ENCODE data around the gene DPP6.

DPP6 gene

GRCh38 chr7:154783281-154783909, 731.2 kb downstream of the DPP6 start:
- DNase-seq, result no peak

DNA sequence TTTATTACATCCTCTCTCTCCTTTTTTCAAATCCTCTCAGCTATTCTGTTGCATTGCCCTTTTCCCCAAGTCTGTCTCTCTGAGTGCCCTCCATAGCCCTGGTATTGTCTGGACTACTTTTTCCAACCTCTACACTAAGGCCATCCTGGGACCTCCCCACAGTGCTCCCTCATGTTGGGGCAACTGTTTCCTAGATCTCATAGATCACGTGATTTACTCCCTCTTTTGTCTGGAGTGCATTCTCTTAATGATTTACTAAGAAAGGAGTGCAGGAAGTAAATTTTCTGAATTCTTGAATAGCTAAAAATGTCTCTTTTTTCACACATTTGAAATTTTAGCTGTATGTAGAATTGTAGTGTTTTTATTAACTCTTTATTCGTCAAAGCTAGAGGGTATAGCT, 733.7 kb downstream of the DPP6 start:
- DNase-seq, result no peak

- no peak for DNase-seq
Measured at GRCh38 chr7:154789404-154789803, 737.2 kb downstream of the DPP6 start.

- DNase-seq, result no peak
Measured at GRCh38 chr7:154791611-154792010, 739.4 kb downstream of the DPP6 start.

- no peak for DNase-seq
Measured at GRCh38 chr7:154792436-154793055, 740.3 kb downstream of the DPP6 start.

- DNase-seq, result no peak
Measured at GRCh38 chr7:154794147-154794780, 742.1 kb downstream of the DPP6 start.

DNA sequence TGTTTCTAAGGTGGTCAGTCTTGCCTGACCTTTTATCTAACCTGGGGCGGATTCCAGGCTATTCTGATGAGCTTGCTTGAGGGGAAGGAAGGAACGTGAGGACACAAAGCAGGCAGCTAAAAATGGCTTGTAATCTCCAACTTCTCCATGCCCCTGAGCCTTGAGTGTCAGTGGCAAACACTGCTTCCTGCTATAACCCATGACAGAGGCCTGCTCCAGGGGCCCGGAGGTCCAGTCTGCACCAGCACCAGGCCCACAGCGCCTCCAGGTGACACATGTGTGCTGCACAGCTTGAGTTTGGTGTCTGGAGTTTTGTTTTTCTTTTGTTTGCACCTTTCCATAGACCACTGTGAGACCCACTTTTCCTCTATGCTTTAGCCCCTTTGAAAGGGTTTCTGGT, 742.8 kb downstream of the DPP6 start:
- no peak for DNase-seq

- DNase-seq, result no peak
Measured at GRCh38 chr7:154795437-154795836, 743.2 kb downstream of the DPP6 start.

DNA sequence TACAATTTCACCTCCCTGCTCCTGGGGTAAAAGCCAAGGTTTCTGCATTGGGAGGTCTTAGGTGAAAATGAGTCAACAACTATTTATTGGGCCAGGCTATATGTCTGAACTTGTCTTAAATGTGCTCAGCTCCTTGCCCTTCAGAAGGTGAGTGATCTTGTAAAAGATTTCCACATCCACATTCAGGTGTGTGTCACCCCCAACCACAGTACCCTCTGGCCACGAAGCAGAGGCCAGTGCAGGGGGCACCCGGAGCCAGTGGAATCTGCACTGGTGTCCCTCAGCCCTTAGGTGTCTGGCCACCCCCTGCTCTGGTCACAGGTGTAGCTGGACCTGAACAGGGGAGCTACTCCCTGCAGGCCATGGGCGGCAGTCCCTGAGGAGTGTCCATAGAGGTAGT, 752.3 kb downstream of the DPP6 start:
- no peak for DNase-seq

DNA sequence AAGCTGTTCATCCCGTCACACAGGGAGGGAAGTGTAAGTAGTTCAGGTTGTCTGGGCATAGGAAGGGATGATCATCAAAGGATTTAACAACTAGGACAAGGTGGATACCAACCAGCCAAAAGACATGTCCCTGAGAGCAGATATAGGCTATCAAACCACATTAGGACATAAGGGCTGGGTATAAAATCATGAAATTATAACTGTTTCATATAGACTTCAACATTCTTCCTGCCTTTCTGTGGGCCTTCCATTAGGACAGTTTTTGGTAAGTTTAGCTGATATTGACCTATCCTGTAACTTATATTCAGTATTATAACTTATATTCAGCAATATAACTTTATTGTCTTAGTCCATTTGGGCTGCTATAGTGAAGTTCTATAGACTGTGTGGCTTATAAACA, 759.8 kb downstream of the DPP6 start:
- no peak for DNase-seq

DNA sequence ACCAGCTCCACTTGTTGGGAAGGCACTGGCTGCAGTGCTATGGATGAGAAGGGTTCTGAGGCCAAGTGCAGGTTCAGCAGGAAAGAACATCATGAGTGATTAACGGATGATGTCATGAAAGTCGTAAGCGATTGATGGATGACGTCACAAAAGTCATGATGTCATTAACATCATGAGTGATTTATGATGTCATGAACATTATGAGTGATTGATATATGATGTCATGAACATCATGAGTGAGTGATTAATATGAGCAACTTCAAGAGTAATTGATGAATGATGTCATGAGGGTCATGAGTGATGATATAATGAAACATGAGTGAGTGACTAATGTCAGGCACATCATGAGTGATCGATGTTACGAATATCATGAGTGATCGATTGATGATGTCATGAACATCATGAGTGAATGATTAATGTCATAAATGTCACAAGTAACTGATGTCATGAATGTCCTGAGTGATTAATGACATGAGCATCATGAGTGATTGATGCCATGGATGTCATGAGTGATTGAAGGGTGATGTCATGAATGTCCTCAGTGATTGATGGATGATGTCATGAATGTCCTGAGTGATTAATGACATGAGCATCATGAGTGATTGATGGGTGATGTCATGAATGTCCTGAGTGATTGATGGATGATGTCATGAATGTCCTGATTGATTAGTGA, 765.2 kb downstream of the DPP6 start:
- DNase-seq, result no peak

GRCh38 chr7:154827007-154827406, 774.8 kb downstream of the DPP6 start:
- no peak for DNase-seq

DNA sequence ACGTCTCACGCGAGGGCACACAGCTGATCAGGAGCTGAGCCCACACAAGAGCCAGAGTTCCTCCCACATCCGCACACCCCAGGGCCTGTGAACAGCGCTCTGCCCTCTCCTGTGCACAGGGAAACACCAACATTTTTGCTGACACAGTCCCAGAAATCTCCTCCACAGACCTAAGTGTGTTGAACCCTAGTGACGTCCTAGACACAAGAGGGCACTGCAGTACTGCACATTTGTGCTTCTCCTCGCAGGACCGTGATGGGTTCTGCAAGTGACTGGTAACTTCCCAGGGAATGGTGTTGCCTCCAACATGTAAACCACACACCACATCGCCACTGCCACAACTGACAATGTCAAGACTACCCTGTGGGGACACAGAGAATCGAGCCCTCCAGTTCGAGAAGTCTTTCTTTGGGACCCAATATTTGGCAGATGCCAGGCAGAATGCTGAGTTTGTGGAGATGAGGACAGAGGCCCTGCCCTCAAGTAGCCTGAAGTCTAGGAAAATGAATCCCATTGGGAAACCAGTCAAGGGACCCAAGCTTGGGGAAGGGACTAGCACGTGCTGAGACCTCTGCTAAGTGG, 780.5 kb downstream of the DPP6 start:
- DNase-seq, result no peak

DNA sequence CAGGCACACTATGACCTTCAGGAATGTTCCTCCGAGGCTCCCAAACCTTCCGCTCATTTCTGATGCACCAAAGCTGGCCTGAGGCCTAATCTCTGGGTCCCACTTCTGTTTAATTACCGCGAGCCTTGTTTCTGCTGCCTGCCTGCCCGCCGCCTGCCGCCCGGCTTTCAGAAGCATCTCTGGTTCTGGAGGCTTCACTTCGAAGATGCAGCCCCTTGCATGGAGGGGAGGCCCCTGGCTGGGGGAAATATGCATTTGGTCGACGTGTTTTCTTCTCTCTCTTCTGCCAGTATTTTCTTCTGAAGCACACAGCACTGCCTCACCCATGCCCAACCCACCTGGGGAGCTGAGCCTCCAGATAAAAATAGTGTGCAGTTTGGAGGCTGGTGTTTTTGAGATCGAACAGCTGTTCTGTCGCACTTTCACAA, 783.8 kb downstream of the DPP6 start:
- no peak for DNase-seq

DNA sequence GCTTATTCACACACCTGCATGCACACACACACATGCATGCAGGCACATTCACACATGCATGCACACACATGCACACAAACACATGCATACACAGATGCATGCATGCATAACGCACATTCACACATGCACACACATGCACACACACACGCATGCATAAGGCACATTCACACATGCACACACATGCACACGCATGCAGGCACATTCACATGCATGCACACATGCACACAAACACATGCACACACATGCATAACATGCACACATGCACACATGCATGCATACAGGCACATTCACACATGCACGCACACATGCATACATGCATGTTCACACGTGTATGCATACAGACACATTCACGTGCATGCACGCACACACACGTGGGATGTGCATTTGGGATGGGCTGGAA, 784.9 kb downstream of the DPP6 start:
- DNase-seq, result no peak

DNA sequence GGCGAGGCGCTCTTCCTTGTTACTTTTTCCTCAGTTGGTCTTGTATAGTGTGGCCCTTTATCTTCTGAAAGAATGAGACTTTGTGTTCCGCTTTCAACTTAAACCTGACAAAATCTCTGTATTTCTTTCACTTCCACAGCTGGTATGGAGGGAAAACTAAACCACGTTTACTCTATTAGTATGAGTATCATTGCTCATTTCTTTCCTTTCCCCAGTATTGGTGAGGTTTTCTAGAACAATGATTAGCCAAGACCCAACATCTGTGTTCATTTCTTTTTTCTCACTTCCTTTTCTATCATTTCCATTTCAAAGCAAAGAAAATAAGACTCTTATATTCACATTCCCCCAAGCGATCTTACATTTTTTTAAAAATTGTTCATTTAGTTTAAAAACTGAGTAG, 785.4 kb downstream of the DPP6 start:
- DNase-seq, result no peak

GRCh38 chr7:154840086-154840485, 787.9 kb downstream of the DPP6 start:
- DNase-seq, result no peak

- DNase-seq, result no peak
Measured at GRCh38 chr7:154841731-154842331, 789.6 kb downstream of the DPP6 start.

- no peak for DNase-seq
Measured at GRCh38 chr7:154842591-154842990, 790.4 kb downstream of the DPP6 start.

- DNase-seq, result no peak
Measured at GRCh38 chr7:154843670-154844237, 791.6 kb downstream of the DPP6 start.

DNA sequence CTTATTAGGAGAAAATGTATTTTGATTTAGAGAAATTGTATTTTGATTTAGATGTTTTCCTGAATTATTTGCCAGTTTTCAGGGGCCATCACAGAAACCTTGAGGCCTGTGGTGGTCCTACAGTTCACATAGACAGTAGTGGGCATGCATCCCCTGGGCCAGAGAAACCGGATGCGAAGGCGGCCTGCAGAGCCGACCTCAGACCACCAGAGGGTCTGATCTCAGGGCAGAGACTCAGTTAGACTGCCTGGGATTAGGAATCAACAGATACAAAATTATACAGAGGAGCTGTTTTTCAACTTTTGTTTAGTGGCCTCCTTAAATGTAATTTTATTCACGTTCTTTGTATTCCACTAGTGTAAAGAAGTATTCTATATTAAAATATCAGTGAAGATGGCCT, 792.3 kb downstream of the DPP6 start:
- no peak for DNase-seq

DNA sequence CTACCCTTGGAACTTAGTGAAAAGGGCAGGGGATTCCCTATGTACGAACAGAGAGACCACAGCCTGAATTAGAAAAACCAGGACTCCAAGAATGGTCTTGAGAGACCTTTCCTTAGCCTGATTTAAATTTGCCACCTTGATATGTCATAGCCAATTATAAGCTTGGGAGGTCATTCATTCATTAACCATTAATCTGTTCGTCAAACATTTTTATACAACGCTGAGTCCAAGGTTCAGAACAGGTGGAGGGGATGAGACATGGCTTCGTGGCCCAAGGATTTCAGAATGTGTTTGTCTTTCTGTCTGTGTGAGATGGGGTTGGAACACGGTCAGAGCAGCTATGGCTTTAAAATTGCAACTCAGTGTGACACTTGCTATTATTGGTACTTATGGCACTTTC, 792.8 kb downstream of the DPP6 start:
- no peak for DNase-seq

GRCh38 chr7:154848464-154848863, 796.3 kb downstream of the DPP6 start:
- no peak for DNase-seq
